ENCODE data around the gene GMPPB.
"Not testable (repeated sequence)": the region's sequence is repeated elsewhere in the genome, so short reads cannot be mapped to it uniquely, and the experiment has no call there.

The GMPPB gene

GRCh38 chr3:49723628-49724551, at the start of gene GMPPB:
Gene GMPPB, minus strand, starts transcription at chr3:49723951. Its CDS starts 225 bp downstream, at chr3:49723726.
- peak; percentile 90 to 97 for DNase-seq

DNA sequence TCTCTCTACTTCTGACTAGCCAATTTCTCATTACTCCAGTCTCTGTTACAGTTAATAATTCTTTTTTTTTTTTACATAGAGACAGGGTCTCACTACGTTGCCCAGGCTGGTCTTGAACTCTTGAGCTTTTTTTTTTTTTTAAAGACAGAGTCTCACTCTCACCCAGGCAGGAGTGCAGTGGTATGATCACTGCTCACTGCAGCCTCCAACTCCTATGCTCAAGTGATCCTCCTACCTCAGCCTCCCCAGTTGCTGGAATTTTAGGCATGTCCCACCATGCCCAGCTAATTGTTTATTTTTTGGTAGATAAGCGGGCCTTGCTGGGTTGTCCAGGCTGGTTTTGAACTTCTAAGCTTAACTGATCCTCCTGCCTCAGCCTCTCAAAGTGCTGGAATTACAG, 49.0 kb upstream of the GMPPB start:
- DNase-seq = no peak

DNA sequence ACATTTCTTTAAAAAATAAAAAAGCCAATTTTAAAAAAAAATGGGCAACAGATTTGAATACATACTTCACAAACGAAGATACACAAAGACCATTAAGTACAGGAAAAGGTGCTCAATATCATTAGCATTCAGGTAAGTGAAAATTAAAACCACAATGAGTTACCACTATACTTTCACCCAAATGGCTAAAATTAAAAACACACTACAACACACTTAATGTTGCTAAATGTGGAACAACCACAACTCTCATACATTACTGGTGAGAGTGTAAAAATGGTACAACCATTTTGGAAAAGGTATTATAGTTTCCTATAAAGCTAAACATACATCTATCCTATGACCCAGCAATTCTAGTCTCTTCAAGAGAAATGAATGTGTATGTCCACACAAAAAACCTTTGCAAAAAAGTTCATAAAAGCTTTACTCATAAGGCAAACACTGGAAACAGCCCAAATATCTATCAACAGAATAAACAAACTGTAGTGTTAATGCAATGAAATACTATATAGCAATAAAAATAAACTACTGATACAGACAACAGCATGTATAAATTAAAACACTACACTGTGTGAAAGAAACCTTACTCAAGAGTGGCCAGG, 47.7 kb upstream of the GMPPB start:
- DNase-seq = no peak

- DNase-seq = no peak
These were observed 46.2 kb upstream of the GMPPB start for GRCh38 chr3:49769926-49770325.

DNA sequence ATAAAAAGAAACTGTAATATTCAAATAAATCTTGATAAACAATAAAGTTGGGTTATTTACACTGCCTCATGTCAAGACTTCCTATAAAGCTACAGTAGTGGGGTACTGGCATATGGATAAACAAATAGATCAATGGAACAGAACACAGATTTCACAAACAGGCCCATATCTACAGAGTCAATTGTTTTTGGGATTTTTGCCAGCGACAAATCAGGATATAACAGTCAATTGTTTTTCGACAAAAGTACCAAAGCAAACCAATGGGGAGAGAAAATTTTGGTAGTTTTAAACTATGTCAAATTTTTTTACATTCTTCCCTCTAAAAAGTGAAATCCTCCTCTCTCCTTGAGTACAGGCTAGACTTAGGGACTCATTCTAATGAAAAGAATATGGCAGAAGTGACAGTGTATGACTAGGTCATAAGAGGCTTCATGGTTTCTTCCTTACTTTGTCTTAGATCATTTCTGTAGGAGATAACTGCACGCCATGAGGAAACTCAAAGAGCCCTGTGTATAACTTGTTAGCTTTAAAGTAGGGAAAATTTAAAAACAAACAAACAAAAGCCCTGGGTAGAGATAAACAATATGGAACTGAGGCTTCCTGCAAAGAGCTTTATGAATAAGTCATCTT, 45.6 kb upstream of the GMPPB start:
- DNase-seq = no peak

- DNase-seq = no peak
These were observed 40.2 kb upstream of the GMPPB start for GRCh38 chr3:49763981-49764380.

GRCh38 chr3:49761661-49762060, 37.9 kb upstream of the GMPPB start:
- no peak for DNase-seq

DNA sequence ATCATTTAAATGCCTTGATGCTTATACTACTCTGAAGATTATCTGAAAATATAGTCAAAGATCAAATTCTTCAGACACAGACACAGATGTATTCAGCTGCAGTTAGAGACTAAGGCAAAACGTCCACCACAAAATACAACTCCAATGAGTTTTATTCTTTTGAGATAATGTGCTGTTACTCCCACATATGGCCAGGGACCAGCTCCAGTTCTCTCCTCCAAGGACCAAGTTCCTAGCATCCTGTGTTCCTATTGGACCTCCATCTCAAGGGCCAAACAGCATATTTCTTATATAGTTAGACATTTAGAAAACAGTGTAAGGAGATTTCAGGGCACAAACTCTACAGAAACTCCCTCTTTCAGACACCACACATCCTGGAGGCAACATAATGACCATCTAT, 35.5 kb upstream of the GMPPB start:
- DNase-seq = no peak

GRCh38 chr3:49757197-49757596, 33.4 kb upstream of the GMPPB start:
- no peak for DNase-seq

DNA sequence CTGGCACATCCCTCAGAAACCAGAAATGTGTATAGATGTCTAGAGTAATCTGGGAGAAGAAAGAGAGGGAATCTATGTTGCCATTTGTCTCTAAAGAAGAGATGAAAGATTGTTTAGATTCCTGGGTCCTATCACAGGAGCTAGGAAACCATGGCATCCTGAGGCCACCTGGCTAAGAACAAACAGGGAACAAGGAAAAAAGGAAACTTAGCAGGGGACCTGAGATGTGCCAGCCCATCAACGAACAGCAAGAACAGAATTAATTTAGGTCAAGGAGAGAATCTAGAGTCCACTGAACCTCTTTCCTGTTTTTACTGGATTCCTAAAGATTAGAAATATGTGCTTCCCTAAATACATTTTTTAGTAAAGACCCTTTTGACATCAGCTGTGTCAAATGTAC, 32.3 kb upstream of the GMPPB start:
- no peak for DNase-seq

GRCh38 chr3:49754536-49754935, 30.8 kb upstream of the GMPPB start:
- no peak for DNase-seq

DNA sequence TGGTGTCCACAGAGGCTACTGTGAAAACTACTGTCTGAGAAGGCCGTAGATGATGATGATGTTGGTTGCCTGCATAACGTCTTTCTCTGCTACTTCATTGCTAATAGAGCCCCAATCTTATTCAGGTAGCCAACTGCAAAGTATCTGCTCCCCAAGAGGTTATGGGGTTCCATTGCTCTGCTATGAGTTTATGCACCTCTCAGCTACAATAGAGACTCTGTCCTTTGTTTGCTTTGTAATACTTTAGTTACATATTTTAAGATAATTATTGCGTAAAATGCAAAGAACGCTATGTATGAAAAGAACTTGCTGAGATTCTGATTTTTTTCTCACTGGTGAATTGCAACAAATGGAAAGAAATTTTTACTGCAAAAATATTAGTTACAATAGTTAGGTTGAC, 27.8 kb upstream of the GMPPB start:
- no peak for DNase-seq

DNA sequence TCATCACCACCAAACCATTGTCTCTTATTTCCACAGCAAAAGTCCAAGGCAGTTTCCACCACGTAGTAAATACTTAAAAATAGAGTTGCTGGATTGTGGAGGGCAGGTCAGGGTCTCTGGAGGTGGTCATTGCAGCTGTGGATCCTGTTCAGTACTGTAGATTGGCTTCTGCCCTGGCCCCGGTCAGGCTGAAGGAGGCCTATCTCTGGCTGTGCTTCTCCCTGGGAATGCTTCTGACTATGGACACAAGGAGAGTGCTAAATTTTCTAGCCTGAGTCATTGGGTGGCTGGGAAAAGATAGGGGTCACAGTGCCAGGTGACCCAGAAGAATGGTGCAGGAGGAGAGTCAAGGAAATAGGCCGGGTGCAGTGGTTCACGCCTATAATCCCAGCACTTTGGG, 26.3 kb upstream of the GMPPB start:
- no peak for DNase-seq

DNA sequence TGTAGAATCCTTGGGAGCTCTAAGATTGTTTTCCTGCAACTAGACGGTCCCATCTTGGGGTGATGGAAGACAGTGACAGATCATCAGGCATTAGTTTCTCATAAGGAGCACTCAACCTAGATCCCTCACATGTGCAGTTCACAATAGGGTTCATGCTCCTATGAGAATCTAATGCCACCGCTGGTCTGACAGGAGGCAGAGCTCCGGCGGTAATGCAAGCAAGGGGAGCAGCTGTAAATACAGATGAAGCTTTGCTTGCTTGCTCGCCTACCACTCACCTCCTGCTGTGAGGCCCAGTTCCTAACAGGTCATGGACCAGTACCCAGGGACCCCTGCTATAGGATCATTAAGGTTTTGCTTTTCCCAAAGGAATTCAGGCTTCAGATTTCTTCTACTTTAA, 25.1 kb upstream of the GMPPB start:
- DNase-seq = not testable (repeated sequence)

DNA sequence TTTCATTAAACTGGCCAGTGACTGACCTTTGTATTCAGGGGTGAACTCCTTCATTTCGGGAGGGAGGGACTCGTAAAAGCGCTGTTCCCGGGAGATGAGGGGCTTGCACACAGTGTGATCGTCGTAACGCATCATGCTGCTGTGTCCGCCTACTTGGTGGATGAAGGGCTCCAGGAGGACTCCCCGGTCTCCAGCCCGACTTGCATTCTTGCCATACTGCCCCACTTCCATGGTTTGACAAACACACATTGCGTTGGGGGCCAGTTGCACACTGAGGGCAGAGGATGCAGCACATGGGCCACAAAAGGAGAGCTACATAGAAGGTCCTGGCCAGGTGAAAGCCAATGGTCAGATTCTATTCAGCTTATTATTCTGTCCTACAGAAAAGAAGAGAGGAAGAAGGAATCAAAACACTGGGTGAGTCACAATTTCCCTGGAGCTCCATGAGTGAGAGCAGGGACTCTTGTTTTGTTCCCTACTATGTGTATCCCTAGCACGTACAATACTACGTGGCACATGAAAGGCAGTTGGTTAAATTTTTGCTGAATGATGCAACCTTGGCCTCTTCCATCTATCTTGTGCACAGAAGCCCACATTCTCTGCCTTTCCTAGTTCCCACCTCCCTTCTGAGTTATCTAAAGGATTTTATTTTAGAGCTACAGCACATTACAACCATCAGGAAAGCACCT, 24.2 kb upstream of the GMPPB start:
- DNase-seq = no peak

- no peak for DNase-seq
These were observed 22.2 kb upstream of the GMPPB start for GRCh38 chr3:49745986-49746385.

- DNase-seq = no peak
These were observed 16.7 kb upstream of the GMPPB start for GRCh38 chr3:49740427-49740826.

GRCh38 chr3:49738067-49738713, 14.4 kb upstream of the GMPPB start:
- DNase-seq = no peak

- no peak for DNase-seq
These were observed 11.0 kb upstream of the GMPPB start for GRCh38 chr3:49734752-49735151.

DNA sequence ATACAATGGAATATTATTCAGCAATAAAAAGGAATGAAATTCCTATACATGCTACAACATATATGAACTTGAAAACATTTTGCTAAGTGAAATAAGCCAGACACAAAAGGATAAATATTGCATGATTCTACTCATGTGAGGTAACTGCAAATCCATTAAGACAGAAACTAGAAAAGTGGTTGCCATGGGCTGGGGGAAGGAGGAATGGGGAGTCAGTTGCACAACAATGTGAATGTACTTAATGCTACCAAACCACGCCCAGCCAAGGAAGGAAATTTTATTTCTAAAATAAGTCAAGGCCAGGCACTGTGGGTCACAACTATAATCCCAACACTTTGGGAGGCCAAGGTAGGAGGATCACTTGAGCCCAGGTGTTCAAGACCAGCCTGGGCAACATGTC, 9.8 kb upstream of the GMPPB start:
- no peak for DNase-seq

DNA sequence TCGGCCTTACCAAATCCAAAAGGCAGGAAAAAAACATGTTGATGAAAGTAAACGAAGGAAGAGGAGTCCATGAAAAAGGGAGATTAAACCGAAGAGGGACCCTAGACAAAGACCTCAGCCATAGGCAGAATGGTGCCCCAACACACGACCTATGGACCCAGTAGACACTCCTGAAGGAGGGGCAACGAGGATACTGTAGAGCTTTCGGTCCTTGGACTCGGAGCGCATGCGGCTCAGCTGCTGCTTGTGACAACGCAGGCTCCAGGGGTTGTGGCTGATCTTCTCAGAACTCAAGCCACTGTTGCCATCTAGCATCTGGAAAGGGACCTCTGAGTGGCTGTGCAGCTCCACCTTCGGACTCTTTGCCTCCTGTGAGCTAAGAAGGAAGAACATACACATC, 8.8 kb upstream of the GMPPB start:
- DNase-seq = no peak

DNA sequence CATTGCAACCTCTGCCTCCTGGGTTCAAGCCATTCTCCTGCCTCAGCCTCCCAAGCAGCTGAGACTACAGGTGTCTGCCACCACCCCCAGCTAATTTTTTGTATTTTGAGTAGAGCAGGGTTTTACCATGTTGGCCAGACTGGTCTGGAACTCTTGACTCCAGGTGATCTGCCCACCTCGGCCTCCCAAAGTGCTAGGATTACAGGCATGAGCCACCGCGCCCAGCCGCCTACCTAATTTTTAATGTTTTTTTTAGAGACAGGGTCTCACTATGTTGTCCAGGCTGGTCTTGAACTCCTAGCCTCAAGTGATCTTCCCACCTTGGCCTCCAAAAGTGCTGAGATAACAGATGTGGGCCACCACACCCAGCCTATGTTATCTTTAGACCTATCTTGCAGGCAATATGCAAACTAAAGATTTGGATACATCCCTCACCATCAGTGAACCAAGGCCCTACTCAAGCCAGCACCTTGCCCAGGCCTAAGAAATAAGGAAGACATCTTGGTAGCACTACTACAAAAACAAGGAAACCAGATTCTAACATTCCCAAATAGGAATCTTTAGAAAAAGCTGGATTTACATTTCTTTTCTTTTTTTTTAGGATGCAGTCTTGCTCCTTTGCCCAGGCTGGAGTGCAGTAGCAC, 6.3 kb upstream of the GMPPB start:
- no peak for DNase-seq

All from SHP77 (cell line).